Testis (tissue), 3 donors: ENCODE measurements around the gene NOP16. TPM values are rescaled to one million over a fixed set of nuclear protein-coding genes. Genes with fewer than 3 reads are reported as not detected.
A peak's percentile ranks its signal among the peaks of the same experiment; 100 is the strongest.

ENCODE experiments used
- DNase-seq: peaks from one replicate; pipeline ENCODE4 v3.0.0-alpha.2; 2019
- H3K27ac ChIP-seq, 2 donors: fragments of 200-600 bp; sonication (generic); one replicate each; pipeline ENCODE4 v1.5.1; 2019
- H3K27me3 ChIP-seq: fragments of 200-600 bp; sonication (generic); one replicate; pipeline ENCODE4 v1.5.1; 2019
- H3K36me3 ChIP-seq: fragments of 200-600 bp; sonication (generic); one replicate; pipeline ENCODE4 v1.5.1; 2017; ENCODE audit warnings: low read depth; ENCODE audit errors: missing control alignments
- H3K4me1 ChIP-seq: fragments of 200-600 bp; sonication (generic); one replicate; pipeline ENCODE4 v1.5.1; 2019
- H3K4me3 ChIP-seq, 2 donors: fragments of 200-600 bp; sonication (generic); one replicate each; pipeline ENCODE4 v1.5.1; 2017 to 2019
- H3K9me3 ChIP-seq: fragments of 200-600 bp; sonication (generic); one replicate; pipeline ENCODE4 v1.5.1; 2017
- CTCF ChIP-seq, 3 experiments: fragments of 450-650 bp in 2 of 3; fragments of 200-600 bp in 1 of 3; sonication (generic) in 1 of 3; IDR thresholded peaks; one replicate each; pipeline ENCODE4 v1.5.1; 2016 to 2019; ENCODE audit warnings: antibody characterized with exemption in 3 of 3, mild to moderate bottlenecking in 2 of 3, moderate library complexity in 1 of 3
- POLR2A ChIP-seq: fragments of 450-650 bp; IDR thresholded peaks from one replicate; pipeline ENCODE4 v1.6.1; 2017; ENCODE audit warnings: antibody characterized with exemption, mild to moderate bottlenecking, moderate library complexity
- WGBS, 2 donors: methylation state at CpG; one replicate each; pipeline ENCODE4 v1.1.5; 2018; 5-methylcytosine and 5-hydroxymethylcytosine counted together
- intact Hi-C: fragments of 100-400 bp; cut with DNase I; formaldehyde crosslinking; loops from one replicate; pipeline ENCODE4 v1.15.1; 2023; ENCODE audit warnings: low total_unique reads
- microRNA counts, 2 donors: library from miRNA; unstranded; fragments of <30 nt; microRNA quantifications; one replicate each; lab custom pipeline; 2016
- microRNA-seq, 2 donors: library from miRNA; unstranded; fragments of <30 nt; microRNA quantifications; one replicate each; pipeline ENCODE4, GENCODE V29; 2016; ENCODE audit warnings: borderline number of aligned reads in 2 of 2, borderline replicate concordance in 1 of 2
- polyA plus RNA-seq: library from polyadenylated mRNA; stranded (reverse); fragments of 350-450 nt; fragmentation: Illumina TruSeq; extraction: RNeasy Lipid Tissue Mini Kit (QIAGEN cat#74804); gene quantifications from one replicate; pipeline ENCODE4 v1.2.3, GENCODE V29; 2014; ENCODE audit warnings: low read depth, low replicate concordance; ENCODE audit not compliant: insufficient read depth
- small RNA-seq, 2 donors: library from RNA; depleted of rRNA; stranded (forward); fragments of <200 nt; gene quantifications; one replicate each; pipeline ENCODE3, GENCODE V24; 2016
- total RNA-seq, 2 donors: library from RNA; depleted of rRNA; stranded (reverse); fragments of >200 nt; gene quantifications; one replicate each; pipeline ENCODE4 v1.2.3, GENCODE V29; 2016

The NOP16 gene
- total and polyA plus RNA-seq, 3 donors from 2014 or later = 19.1 to 23.6 (median 19.2) TPM

DNA sequence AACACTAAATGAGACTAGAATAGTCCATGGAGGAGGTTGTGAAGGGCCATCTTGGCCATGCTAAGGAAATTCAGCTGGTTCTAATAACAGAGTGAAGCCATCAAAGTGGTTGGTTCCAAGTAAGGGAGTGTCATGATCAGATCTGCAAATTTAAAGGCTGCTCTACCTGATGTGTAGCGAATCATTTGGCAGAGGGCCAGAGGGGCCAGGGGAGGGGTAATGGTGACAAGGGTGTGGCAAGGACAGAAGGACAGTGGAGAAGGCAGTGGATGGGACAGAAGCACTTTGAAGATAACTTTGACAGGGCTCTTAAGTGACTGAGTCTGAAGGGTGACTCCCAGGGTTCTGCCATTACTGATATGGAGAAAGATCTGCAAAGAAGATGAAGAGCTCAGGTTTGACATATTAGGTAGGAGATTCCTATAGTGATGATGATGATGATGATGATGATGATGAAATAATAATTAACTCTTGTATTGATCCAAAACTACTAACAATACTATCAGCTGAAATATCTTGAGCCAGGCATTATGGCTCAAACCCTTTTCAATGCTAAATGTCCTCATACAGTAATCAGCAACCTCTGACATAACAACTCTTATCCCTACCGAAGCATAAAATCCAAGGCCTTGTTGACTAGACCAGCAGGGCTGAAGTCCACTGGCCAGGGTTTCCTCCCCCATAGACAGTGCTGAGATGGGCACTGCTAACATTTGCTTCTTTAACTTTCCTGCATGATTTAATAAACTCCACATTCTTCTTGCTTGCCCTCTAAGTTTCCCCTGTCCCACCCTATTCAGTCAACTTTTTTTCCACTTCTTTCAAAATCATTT, 46.9 kb downstream of the NOP16 start:
- TF ChIP-seq CTCF (IDR thresholded peaks at IDR 0.05) (no peak), POLR2A (no peak)
- Histone ChIP-seq H3K27ac (no peak overlapping the region), H3K27me3 (no peaks in the 10 kb centered on the region), H3K4me3 (no peak overlapping the region), H3K4me1 (peaks cover 4% of the 10 kb centered on the region), H3K9me3 (no peaks in the 10 kb centered on the region), H3K36me3 (no peaks in the 10 kb centered on the region)
- intact Hi-C loops = no loop called here
- no peak for DNase-seq
- 81 to 84% methylated on average over 2 of the region's 2 CpGs for WGBS, 2 donors

DNA sequence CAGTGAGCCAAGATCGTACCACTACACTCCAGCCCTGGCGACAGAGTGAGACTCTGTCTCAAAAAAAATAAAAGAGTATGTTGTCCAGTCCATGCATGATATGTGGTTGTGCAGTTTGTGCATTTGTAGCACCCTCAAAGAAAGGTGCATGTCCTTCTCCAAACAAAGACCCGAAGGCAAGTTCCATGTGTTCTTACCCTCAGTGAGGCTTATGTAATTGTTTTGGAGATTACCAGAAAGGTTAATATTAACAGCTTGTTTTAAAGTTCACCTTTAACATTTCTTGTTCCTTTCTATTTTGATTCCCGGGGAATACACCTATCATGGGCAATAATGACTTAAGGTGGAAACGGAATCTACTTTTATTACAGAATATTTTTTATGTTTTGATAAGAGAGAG, 49.1 kb downstream of the NOP16 start:
- no peaks in the 10 kb centered on the region for H3K9me3 ChIP-seq
- H3K27me3 ChIP-seq = no peaks in the 10 kb centered on the region
- no peak for TF ChIP-seq POLR2A
- no peak for TF ChIP-seq CTCF (IDR thresholded peaks at IDR 0.05)
- peaks cover 4% of the 10 kb centered on the region for H3K4me1 ChIP-seq
- intact Hi-C loops = no loop called here
- H3K36me3 ChIP-seq = no peaks in the 10 kb centered on the region
- H3K27ac ChIP-seq = no peak overlapping the region
- WGBS, 2 donors = 92 to 96% methylated on average over 5 of the region's 5 CpGs
- no peak overlapping the region for H3K4me3 ChIP-seq
- no peak for DNase-seq

GRCh38 chr5:176337913-176338312, 50.5 kb downstream of the NOP16 start:
- 42 to 54% methylated on average over 1 of the region's 1 CpG for WGBS, 2 donors
- no peak for DNase-seq
- intact Hi-C loops = no loop called here
- H3K27ac ChIP-seq = peak overlapping the region in 1 of 2 donors; percentile 4
- no peaks in the 10 kb centered on the region for H3K36me3 ChIP-seq
- H3K27me3 ChIP-seq = no peaks in the 10 kb centered on the region
- TF ChIP-seq POLR2A (no peak), CTCF (IDR thresholded peaks at IDR 0.05) (no peak)
- H3K4me3 ChIP-seq = no peak overlapping the region
- no peaks in the 10 kb centered on the region for H3K9me3 ChIP-seq
- peaks cover 4% of the 10 kb centered on the region for H3K4me1 ChIP-seq

DNA sequence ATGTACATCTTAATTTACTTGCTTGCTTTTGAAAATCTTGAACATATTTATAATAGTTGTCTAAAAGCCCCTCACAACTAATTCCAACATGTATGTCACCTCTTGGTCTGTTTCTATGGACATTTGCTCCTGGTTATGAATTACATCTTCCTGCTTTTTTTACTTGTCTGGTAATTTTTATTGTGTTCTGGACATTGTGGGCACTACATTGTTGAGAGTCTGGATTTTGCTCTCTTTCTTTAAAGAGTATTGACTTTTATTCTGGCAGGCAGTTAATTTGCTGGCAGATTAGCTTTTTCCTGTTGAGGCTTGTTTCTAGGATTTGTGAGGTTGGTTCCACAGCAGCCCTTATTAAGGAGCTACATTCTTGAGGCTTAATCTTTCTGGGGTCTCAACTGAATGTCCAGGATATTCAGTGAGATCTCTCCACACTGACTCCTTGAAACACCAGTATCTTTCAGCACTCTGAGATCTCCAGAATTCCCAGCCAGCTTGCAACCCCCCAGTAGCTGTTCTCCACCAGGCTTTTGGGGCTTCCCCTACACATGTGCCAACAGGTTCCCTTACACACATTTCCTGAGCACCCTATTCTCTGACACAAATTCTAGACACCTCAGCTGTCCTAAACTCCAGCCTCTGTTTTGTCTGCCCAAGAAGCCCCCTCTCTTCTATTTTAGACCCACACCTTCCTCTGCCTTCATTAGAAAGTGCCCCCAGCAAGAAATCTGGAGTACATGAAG, 54.2 kb downstream of the NOP16 start:
- no peak overlapping the region for H3K27ac ChIP-seq
- H3K36me3 ChIP-seq = no peaks in the 10 kb centered on the region
- no peak for DNase-seq
- TF ChIP-seq CTCF (IDR thresholded peaks at IDR 0.05) (no peak), POLR2A (no peak)
- H3K9me3 ChIP-seq = no peaks in the 10 kb centered on the region
- intact Hi-C loops = no loop called here
- no peaks in the 10 kb centered on the region for H3K27me3 ChIP-seq
- no peak overlapping the region for H3K4me3 ChIP-seq
- H3K4me1 ChIP-seq = peaks cover 4% of the 10 kb centered on the region

MicroRNA genes within 50 kb of the gene (microRNA counts, 767-probe panel; counts per million panel counts)
- 0 to 152 counts per million in 2 donors for microRNA hsa-miR-1271-5p (lab: Ali Mortazavi, UCI)

Small RNA genes within 50 kb of the gene (microRNA-seq; reads per million reads assigned to microRNA genes)
- gene MIR1271 = 0.70 to 6.9 reads per million in 2 donors

Small RNA genes within 50 kb of the gene (small RNA-seq; reads per million reads assigned to genes)
- 0.64 to 0.66 reads per million in 2 donors for gene MIR1271

Other genes starting within 250 kb of the NOP16 start
- gene SIMC1, start 150.2 kb downstream of the NOP16 start, total RNA-seq = 100 to 1,000 TPM; 106 to 119 TPM
- 97.9 TPM for gene SIMC1, start 150.2 kb downstream of the NOP16 start, polyA plus RNA-seq
- 10 to 100 TPM; 35.5 to 60.3 TPM for gene KIAA1191, start 26.8 kb downstream of the NOP16 start, total RNA-seq
- 34.9 TPM for gene KIAA1191, start 26.8 kb downstream of the NOP16 start, polyA plus RNA-seq
- 1 to 10 TPM; 5.8 to 8.9 TPM for gene ARL10, start 23.1 kb downstream of the NOP16 start, total RNA-seq
- gene ARL10, start 23.1 kb downstream of the NOP16 start, polyA plus RNA-seq = 8.3 TPM
- 100 to 1,000 TPM; 129 to 184 TPM for gene HIGD2A, start 153 bp upstream of the NOP16 start, total RNA-seq
- 128 TPM for gene HIGD2A, start 153 bp upstream of the NOP16 start, polyA plus RNA-seq
- gene CLTB, start 27.9 kb upstream of the NOP16 start, total RNA-seq = 100 to 1,000 TPM; 103 to 107 TPM
- gene CLTB, start 27.9 kb upstream of the NOP16 start, polyA plus RNA-seq = 60.8 TPM
- gene FAF2, start 59.8 kb upstream of the NOP16 start, total RNA-seq = 10 to 100 TPM; 53.9 to 57.6 TPM
- 55.0 TPM for gene FAF2, start 59.8 kb upstream of the NOP16 start, polyA plus RNA-seq
- gene RNF44, start 148.8 kb upstream of the NOP16 start, total RNA-seq = 10 to 100 TPM; 57.2 to 64.7 TPM
- 60.1 TPM for gene RNF44, start 148.8 kb upstream of the NOP16 start, polyA plus RNA-seq
- gene CDHR2, start 160.7 kb upstream of the NOP16 start, total RNA-seq = 10 to 100 TPM; 32.0 to 60.5 TPM
- 39.8 TPM for gene CDHR2, start 160.7 kb upstream of the NOP16 start, polyA plus RNA-seq
- 1 to 10 TPM; 5.7 to 8.4 TPM for gene GPRIN1, start 221.6 kb upstream of the NOP16 start, total RNA-seq
- gene GPRIN1, start 221.6 kb upstream of the NOP16 start, polyA plus RNA-seq = 2.5 TPM
- gene SNCB, start 241.9 kb upstream of the NOP16 start, total RNA-seq = under 1 TPM; 0.31 to 0.74 TPM
- gene SNCB, start 241.9 kb upstream of the NOP16 start, polyA plus RNA-seq = 0.62 TPM
- gene EIF4E1B, start 242.1 kb upstream of the NOP16 start, total RNA-seq = 1 to 10 TPM in 1 of 2 donors, under 1 TPM in 1; 0.99 to 2.4 TPM
- gene EIF4E1B, start 242.1 kb upstream of the NOP16 start, polyA plus RNA-seq = 1.0 TPM